Measurements from ENCODE around the gene HMX3.
"Not testable (repeated sequence)": the region's sequence is repeated elsewhere in the genome, so short reads cannot be mapped to it uniquely, and the experiment has no call there.

Gene HMX3

DNA sequence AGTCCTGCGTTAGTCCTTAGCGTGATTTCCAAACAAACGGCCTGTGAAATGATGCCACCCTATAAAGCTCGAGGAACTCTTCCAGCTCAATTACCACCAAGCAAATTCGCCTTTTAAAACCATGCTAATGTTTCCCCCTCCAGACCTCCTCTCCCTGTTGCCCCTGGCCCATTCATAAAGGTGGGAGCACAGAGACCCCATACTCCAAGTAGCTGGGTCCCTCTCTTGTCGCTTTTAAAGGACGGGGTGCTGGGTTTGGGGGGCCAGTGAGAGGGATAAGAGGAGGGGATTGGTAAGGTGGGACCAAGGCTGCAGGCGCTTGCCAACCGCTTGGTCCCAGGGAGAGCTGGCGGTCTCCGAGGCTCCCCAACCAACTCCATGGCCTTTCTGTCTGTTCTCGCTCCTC is 13.4 kb downstream of the HMX3 start:
- FAIRE-seq, result no peak

DNA sequence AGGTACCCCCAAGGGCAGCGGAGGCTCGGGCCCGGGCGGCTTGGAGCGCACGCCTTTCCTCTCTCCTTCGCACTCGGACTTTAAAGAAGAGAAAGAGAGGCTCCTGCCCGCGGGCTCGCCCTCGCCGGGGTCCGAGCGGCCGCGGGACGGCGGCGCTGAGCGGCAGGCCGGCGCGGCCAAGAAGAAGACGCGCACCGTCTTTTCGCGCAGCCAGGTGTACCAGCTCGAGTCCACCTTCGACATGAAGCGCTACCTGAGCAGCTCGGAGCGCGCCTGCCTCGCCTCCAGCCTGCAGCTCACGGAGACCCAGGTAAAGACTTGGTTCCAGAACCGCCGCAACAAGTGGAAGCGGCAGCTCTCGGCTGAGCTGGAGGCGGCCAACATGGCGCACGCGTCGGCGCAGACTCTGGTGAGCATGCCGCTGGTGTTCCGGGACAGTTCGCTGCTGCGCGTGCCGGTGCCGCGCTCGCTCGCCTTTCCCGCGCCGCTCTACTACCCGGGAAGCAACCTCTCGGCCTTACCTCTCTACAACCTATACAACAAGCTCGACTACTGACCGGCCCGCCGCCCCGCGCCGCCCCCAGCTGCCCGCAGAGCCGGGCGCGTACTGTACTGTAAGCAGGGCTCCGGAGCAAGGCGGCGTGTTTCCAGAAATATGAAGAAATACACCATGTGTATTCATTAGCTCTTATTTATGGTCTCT is 13.9 kb downstream of the HMX3 start:
- no peak for FAIRE-seq

DNA sequence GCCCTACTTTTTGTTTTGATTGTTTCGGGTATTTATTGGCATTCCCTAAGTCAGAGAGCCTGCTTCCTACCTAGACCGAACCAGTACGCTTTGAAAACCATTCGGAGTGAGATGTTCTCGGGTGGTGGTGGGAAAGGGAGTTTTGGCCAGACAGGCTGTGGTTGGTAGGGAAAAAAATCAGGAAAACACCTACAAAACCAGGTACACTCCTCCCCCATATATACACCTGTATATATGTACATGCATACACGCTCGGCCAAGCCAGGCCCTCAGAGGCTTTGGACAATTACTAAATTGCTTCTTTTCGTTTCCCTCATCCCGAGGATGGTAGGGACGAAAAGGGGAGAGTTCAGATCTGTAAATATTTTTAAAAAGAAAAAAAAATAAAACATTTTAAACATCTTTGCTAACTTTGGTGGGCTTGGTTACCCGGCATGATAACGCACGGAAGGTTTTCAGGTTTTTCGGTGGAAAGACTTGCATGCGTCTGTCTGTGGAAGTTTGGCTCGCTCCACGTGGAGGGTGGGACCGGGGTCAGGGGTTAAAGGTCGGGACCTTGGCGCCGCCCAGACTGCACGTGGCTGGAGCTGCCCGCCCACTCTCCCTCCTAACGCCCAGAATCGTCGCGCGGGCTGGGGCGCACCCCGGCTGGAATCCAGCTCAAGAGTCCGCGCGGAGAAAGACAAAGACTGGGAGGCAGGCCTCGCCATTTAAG is 14.7 kb downstream of the HMX3 start:
- FAIRE-seq, result no peak

DNA sequence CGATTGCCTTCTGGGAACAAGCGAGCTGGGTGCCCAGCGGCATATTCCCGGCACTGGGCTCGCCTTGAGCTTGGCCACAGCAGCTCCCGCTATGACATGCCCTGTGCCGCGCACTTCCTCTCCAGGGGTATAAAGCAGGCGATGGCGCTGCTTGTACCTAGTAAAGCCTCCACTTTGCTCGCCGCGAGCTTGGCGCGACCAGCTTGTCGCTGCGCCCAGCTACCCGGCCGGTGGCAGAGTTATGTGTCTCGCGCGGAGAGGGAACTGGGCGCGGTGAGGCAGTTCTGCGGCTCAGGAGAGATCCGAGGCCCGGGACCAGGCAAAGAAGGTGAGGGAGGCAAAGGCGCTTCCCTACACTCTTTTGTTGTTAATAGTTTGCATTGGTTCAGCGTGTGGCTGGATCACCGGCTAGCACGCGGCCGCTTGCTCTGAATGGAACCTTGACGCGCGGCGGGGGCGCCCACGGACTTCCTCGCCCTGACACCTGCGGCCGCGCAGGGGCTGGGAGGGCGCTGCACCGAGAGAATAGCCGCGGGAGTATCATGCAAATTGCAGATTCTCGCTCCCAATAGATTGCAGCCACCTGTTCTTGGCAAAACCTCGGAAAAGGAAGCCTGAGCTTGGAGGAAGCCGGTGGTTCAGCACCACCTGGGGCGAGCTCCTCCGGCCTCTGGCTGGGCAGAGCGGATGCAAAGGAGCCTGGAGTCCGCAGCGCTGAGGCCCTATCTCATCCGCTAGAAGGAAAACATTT is 15.4 kb downstream of the HMX3 start:
- FAIRE-seq, result no peak

DNA sequence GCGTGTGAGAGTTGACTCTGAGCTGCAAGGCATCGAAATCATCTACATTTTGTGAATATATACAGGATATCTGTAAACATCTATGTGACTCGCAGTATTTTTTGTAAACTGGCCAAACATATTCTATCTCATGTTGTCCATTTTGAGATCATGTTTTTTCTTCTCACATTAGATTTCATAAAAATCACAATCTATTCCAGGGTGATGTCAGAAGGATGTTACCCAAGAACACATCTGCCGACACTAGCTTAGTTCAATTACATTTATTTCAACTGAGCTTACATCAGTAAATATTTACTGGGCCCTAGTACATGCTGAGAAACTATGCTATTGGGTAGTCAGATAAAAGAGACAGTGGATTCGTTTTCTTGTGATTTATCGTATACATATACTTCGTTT is 16.0 kb downstream of the HMX3 start:
- FAIRE-seq, result no peak

DNA sequence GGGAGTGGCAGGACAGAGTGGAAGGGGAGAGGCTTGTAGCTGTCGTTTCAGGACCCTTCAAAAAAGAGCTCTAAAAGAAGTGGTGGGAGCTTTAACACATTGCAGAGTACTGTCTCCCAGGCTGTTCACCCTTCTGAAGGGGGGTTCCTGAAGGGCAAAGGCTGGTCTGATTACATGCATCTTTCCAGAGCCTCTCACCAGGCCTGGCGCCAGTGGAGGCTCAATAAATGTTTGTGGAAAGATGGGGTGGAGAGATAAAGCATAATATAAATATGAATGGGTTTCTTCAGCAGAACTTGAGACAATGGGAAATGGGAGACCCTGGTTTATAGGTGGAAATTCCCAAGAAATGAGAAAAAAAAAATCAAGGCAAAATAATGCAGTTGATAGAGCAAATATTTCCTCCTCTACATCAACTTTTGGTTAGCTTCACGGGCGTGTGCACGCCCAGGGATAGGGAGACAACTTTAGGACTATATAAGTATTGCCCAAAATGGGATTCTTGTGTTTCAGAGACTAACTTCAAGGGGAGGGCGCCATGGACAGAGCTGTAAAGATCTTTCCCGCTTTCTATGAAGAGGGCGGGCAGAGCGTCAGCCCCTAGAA is 17.8 kb downstream of the HMX3 start:
- FAIRE-seq, result no peak

DNA sequence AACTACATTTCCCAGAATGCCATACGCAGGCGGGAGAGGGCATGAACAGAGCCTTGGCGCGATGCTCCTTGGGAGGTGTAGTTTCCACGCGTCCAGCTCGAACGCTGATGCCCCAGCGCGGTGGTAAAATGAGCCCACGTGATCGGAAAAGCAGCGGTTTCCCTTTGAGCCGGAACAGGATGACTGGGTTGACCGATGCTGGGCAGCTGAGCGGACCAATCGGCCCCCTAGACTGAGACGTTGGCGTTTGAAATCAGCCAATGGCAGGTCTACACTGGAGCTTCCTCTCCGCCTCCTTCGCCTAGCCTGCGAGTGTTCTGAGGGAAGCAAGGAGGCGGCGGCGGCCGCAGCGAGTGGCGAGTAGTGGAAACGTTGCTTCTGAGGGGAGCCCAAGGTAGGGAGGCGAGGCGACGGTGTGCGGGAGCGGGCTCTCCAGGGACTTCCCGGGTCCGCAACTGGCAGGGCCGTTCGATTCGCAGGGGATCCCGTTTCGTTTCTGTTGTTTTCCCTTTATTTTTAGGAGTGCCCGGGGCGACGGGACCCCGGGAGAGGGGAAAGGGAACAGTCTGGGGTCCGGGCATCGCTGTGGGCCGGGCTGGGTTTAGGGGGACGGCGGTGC is 18.4 kb downstream of the HMX3 start, which contains the start of gene BUB3:
TSS of gene BUB3 (plus strand) at position 311 of the 619 bp plus-strand sequence. CDS start 516 bp downstream, outside the sequence.
- FAIRE-seq, result peak; percentile 99

DNA sequence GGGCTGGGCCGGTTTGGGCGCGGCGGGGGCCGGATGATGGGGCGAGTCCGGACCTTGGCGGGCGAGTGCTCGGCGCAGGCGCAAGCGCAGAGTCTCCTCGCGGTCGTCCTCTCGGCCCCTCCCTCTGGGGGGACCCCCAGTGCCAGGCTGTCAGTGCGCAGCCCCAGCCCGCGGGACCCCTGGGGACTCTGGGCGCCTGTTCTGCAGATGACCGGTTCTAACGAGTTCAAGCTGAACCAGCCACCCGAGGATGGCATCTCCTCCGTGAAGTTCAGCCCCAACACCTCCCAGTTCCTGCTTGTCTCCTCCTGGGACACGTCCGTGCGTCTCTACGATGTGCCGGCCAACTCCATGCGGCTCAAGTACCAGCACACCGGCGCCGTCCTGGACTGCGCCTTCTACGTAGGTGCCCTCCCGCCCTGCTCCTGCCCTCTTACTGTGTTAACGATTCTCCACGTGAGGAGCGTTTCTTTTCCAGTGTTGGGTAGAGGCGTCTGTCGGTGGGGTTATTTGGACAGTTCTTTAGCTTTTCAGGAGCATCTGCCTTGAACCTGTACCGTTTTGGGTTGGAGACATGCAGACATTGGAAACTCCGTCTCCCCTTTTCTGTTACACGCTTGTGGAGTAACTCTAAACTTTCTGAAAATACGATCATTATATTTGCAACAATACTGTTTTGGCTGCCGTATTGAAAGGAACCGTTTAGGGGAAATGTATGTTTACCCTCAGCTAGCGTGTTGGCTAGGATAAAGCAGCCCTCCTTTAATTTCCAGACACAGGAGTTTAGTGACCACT is 19.1 kb downstream of the HMX3 start:
- FAIRE-seq, result no peak

DNA sequence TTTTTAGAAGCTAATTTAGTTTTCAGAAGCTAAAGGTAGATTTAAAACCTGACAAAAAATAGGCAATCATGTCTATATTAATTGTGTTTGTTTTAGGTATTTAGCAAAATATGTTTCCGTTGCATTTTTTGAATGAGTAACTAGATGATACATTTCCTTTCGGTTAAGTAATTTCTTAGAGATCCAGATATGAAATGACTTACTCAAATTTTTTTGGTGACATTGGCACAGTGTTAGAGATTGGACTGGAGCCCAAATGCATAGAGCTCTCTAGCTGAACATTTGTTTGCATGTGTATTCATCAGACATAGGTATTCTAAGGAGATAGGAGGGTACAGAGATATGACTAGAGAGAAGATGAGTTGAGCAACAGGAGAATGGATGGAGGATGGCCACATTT is 20.3 kb downstream of the HMX3 start:
- FAIRE-seq, result no peak

DNA sequence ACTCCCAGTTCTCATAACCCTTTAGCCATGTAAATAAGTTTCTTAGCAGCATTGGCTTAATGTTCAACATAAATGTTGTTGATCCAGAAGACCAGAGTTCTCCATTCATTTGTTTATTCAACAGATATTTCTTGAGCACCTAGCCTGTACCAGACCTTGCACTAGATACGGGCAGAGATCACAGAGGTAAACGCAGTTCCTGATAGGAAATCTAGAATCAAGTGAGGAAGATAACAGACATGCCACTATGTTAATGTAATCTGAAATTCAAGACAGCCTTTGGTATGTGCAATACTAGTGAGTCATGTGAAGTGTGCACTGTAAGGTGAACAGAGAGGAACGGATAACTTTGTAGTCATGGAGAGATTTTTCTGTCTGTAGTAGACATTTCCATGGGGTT is 21.4 kb downstream of the HMX3 start:
- no peak for FAIRE-seq

DNA sequence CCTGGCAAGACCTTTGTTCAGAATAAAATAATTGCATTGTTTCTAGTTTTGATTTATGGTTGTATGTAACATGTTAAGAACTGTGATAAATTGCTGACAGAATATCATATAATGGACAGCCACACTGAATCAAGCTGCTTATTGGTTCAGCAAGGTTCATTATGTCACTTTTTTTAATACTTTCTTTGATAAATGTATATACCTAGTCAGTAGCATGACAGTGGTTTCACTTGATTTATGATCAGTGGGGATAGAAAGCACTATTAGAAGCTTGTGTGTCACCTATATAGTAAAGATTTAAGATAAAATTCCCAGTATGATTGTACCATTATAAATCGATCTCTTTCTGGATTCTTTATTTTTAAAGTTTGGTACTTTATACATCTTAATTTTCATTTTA is 22.9 kb downstream of the HMX3 start:
- no peak for FAIRE-seq

DNA sequence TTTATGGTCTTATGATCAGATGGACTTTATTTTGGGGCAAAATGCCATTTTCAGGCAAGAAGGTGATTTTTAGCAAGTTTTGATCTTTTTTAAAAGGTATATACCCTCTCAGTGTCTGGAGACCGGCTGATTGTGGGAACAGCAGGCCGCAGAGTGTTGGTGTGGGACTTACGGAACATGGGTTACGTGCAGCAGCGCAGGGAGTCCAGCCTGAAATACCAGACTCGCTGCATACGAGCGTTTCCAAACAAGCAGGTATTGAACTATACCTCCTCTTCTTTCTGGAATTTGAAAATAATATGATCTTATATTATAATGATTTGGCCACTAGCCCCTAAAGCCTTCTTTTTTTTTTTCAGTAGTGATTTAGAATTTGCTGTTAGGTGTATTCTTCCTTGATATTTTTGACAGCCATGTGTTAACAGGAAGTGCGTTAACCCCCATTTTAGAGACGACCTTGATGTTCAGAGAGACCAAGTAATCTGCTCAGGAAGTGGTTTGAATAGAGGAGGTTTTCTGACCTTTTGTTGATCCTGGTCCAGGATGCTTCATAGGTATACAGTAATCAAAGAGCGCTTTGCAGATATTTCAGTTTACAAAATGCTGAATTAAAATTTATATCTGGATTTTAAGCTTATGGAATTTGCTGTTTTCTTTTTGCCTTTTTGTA is 24.7 kb downstream of the HMX3 start:
- no peak for FAIRE-seq

DNA sequence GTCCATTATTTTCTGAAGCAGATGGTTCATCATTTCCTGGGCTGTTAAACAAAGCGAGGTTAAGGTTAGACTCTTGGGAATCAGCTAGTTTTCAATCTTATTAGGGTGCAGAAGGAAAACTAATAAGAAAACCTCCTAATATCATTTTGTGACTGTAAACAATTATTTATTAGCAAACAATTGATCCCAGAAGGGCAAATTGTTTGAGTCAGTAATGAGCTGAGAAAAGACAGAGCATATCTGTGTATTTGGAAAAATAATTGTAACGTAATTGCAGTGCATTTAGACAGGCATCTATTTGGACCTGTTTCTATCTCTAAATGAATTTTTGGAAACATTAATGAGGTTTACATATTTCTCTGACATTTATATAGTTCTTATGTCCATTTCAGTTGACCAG is 28.5 kb downstream of the HMX3 start:
- FAIRE-seq, result no peak

DNA sequence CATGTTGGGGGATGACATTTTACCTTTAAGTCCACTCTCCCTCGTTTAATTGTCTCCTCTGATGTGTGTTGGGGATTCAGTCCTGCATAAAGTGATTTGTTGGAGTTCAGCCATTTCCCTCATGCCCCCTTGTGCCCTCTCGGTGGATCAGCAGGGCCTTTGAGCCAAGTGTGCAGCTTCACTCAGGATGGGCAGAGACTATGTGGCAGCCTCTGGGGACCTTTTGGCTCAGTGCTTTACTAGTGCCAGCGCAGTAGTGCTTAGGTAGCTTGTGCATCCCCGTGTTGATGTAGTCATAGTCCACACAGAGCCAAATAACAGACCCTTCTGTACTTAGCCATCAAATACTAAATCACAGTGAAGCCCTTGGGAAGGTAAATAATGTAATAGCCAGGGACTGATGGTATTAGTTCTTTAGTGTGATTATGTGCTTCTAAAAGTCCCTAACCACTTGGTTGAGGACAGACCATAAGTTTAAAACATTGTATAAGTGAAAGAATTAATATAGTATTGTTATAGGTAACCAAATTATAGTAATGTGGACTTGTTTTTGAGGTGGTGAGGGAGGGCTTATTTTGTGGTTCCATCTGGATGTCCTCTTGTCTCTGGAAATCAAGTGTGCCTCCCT is 29.8 kb downstream of the HMX3 start:
- no peak for FAIRE-seq

DNA sequence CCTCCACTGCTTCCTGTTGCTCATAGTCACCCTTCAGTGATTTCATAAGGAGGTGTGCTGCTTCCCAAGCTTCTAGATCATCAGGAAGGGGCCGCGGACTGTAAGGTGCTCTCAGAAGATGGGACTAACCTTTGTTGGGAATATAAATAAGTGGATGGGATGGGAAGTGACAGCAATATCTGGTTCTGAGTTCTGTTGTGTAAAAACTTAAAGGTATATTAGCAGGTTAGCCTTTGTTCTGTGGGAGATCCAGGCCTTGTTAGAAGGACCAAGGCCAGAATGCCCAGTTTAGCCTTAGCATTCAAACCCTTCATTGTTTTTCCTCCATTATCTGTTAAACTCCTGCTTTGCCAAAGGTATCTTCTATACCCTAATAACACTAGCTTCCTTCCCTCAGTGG is 30.8 kb downstream of the HMX3 start:
- FAIRE-seq, result no peak

DNA sequence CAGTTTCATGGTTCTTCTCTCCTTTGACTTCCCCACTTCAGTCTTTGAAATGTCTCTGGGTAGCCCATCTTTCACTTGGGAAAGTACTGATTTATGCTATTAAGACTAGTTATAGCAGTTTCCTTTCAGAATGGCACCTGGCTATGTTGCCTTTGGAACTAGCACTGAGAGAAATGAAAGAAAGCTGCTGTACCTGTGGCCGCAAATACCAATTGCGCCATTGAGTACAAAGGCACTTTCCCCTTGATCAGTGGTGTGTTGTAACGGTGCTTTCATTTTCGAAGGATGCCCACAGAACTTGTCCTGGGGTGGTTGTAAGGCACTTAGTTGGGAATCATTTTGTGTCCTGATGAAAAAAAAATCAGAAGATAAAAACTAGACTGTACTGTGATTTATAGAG is 35.2 kb downstream of the HMX3 start:
- no peak for FAIRE-seq

DNA sequence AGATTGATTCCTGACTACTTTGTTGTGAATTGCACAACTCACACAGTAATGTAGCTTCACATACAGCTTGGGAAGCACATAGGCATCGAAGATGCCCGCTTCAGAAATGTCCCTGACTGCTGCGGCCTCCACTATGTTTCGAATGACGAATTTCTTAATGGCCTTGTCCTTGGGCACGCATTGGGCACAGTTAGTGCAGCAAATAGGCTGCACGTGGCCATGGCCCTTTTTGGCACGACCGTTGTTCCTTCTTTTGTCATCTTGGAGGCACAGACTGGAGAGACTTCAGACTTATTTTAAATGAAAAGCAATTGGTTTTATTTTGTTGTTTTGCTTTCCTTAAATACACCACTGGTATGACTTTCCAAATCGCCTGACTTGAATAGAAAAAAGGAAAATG is 35.8 kb downstream of the HMX3 start:
- not testable (repeated sequence) for FAIRE-seq

DNA sequence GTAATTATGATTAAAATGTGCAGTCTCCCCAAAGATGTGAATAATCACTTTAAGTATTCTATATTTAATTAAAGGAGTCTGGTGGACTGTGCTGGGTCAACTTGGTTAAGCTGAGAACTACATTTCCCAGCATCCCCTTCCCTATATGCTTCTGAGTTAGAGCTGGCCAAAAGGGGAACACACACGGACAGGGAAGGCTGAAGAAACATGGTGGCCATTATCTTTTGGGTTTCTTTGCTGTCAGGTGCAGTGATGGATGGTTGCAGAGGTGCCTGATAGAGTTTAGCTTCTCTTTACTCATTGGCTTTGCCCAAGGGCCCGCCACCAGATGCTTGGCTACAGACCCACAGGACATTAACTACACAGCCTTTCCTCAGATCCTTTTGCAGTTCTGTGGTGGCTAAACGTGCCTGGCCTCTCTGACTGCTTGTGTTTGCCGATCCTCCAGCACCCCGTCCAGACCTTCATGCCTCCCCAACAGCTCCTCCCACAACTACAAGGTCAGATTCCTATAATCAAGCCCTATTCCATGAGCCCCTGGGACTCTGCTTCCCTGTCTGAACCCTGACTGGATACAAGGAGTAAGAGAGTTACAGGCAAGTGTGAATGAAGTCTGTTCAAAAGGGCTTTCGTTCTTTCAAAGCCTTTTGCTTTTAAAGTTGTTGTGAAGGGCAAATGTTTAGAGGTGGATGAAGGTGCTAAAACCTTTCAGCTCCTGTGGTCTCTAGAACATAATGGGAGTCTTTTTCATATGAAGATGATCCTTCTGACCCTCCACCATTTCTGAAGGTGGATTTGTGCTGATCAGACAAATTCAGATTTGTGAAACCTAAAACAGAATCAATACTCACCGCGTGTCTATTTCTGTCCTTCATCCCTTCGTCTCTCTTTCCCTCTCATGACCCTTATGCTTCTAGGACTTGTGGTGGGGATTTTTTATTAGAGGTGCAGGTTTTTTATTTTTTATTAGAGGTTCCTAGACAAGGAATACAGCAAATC is 39.9 kb downstream of the HMX3 start:
- peak; percentile 53 for FAIRE-seq

DNA sequence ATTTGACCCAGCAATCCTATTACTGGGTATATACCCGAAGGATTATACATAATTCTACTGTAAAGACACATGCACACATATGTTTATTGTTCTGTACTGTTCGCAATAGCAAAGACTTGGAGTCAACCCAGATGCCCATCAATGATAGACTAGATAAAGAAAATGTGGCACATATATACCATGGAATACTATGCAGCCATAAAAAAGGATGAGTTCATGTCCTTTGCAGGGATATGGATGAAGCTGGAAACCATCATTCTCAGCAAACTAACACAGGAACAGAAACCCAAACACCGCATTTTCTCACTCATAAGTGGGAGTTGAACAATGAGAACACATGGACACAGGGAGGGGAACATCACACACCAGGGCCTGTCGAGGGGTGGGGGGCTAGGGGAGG is 42.6 kb downstream of the HMX3 start:
- FAIRE-seq, result not testable (repeated sequence)
